ENCODE data around the gene OXSR1.
A peak's percentile ranks its signal among the peaks of the same experiment; 100 is the strongest.

DNA sequence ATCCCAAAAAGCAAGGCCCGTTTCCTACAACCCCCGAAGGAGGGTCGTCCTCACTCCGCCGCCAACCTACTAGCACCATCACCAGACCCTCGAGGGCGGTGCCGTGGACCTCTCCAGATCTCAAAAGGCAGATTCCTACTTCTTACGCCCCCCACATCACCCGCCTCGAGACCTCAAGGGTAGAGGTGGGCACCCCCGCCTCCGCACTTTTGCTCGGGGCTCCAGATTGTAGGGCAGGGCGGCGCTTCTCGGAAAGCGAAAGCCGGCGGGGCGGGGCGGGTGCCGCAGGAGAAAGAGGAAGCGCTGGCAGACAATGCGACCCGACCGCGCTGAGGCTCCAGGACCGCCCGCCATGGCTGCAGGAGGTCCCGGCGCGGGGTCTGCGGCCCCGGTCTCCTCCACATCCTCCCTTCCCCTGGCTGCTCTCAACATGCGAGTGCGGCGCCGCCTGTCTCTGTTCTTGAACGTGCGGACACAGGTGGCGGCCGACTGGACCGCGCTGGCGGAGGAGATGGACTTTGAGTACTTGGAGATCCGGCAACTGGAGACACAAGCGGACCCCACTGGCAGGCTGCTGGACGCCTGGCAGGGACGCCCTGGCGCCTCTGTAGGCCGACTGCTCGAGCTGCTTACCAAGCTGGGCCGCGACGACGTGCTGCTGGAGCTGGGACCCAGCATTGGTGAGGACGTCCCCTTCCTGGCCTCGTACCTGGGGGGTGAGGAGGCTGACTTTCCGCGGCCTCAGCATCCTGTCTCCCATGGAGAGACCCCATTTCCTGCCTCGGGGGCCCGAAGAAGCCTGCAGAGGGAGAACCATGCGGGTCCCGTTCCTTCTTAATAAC lies 26.8 kb upstream of the OXSR1 start, which contains the start of gene MYD88:
- TF ChIP-seq CTCF (IDR thresholded peaks at IDR 0.05; ENCODE audit: low read depth, low read length) (no peak), POLR2A (IDR thresholded peaks at IDR 0.05; ENCODE audit: extremely low read depth, insufficient read length) (peak; percentile 80)
- TF ChIP-seq, protein P1, sequence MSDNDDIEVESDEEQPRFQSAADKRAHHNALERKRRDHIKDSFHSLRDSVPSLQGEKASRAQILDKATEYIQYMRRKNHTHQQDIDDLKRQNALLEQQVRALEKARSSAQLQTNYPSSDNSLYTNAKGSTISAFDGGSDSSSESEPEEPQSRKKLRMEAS (IDR thresholded peaks at IDR 0.05; ENCODE audit: low read depth, low read length): peak; percentile 45; the same call in 1 of the 2 replicates
